Skin of body (tissue), 2 donors: Measurements from ENCODE around the gene NFE2. TPM values are rescaled to one million over a fixed set of nuclear protein-coding genes. Genes with fewer than 3 reads are reported as not detected.
"Not testable (repeated sequence)": the region's sequence is repeated elsewhere in the genome, so short reads cannot be mapped to it uniquely, and the experiment has no call there.

Source experiments
- DNase-seq: peaks from one replicate; lab custom pipeline; 2025; lab: John Stamatoyannopoulos, UW
- total RNA-seq: library from RNA; depleted of rRNA; stranded (reverse); fragments of >200 nt; gene quantifications from one replicate; pipeline ENCODE4 v1.2.3, GENCODE V29; 2014

The NFE2 gene
- total RNA-seq, result 5.7 TPM

DNA sequence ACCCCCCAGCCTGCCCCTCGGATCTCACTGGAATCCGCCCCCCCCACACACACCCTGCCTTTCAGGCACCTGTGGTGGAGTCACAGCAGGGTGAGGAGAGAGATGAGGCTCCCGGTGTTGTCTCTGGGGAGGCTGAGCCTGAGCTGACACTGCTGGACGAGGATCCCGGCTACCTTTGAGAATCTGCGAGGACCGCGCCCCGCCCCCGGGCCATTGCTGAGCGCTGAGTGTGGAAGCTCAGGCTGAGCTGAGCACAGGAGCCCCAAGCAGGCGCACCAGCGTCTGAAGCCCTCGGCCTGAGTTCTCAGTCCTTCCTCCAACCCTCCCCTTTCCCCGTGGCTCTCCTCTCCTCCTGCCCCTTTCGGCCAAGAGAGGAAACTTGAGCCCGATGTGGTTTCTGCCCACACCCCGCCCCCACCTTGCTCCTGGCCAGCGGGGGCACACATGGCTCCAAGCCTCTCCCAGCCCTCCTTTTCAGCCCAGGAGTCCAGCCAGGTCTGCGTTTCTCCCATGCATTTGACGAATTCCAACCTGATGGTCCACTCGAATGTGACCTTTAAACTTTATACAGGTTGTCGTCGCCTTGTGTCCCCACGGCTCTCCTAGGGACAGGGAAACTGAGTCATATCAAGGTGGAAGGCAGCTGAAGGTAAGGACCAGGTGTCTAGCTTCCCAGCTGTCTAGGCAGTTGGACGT, at the start of gene NFE2:
TSS of gene NFE2 (minus strand) at position 284 of the 696 bp plus-strand sequence. CDS start 5,767 bp downstream, outside the sequence.
- no peak for DNase-seq

DNA sequence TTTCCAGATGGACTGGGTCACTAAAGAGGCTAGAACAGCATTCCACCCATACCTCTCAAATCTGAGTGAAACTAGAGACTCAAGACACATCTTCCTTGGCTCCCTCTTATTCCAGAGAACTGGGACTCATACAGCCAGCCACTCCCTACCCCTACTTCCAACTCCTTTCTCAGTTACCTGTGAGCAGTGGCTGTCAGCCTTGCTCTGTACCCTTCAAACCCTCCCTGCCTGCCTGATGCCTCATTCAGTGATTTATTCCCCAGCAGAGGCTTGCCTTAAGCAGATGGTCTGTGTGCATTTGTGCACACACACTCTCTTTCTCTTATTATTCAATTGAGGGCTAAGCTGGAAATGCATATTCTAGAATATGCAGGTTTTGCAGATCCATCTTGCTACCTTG, 48.9 kb upstream of the NFE2 start:
- no peak for DNase-seq

DNA sequence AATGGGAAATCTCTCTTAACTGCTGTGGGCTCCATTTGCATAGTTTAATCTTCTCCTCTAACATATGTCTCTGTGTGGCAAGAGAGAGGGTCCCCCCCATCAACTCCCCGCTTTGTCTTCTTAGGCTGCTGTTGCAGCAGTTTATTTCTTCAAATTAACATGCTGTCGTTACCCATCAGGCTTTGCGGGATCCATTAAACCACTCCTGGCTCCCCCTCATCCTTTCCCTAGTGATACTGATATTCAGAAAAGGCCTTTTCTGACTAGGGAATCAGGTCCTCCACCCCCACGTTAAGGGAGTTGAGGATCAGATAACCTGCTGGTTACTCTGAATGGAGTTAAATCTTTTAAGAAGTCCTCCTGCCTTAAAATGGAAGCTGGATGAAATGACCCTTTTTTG, 48.2 kb upstream of the NFE2 start:
- no peak for DNase-seq

DNA sequence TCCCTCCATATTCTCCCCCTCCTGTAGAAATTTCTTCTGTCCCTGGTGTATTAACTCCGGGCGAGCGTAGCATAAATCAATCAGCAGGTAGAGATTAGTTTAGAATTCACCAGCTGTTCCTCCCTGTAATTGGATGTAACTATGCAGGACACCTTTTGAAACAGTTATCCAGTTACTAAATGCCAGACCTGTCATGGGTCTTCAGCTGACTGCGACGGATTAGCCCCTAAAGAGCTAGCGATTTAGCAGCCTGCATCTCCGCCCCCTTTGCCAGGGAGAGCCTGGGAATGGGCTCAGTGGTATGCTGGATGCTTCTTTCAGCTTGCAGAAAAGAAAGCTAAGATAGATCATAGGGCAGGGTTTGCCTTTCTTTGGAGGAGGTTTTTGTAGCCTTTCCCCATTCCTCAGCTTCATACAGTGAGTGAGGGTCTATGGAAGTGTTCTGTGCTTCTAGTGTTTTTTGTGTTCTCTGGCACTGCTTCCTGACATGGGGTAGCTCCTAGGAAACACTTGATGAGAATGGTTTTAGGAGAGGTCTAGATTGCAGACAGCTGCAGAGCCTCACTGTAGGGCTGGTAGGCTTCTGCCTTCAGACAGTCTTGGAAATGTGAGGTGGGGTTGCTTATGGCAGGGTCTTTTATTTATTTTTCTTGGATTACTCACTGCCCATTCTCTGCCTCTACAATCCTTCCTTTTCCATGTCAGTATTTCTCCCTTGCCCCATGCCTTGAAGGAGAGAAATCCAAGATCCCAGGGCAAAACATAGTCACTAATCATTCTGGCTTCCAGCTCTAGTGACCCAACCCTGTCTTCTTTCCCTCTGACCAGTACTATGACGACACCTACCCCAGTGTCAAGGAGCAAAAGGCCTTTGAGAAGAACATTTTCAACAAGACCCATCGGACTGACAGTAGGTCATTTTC, 40.8 kb upstream of the NFE2 start:
- no peak for DNase-seq

DNA sequence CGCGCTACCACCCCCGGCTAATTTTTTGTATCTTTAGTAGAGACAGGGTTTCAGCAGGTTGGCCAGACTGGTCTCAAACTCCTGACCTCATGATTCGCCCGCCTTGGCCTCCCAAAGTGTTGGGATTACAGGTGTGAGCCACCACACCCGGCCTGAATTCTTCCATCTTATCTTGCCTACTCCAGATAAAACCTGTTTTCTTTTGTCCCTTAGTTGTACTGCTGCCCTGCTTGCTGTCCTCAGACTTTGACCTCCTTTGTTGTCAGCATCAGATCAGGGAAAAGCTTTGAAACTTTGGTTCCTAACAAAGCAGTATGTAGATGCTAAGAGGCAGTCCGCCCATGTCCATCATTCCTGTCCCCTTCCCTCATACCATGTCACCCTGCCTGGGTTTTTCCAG, 40.0 kb upstream of the NFE2 start:
- DNase-seq, result no peak

DNA sequence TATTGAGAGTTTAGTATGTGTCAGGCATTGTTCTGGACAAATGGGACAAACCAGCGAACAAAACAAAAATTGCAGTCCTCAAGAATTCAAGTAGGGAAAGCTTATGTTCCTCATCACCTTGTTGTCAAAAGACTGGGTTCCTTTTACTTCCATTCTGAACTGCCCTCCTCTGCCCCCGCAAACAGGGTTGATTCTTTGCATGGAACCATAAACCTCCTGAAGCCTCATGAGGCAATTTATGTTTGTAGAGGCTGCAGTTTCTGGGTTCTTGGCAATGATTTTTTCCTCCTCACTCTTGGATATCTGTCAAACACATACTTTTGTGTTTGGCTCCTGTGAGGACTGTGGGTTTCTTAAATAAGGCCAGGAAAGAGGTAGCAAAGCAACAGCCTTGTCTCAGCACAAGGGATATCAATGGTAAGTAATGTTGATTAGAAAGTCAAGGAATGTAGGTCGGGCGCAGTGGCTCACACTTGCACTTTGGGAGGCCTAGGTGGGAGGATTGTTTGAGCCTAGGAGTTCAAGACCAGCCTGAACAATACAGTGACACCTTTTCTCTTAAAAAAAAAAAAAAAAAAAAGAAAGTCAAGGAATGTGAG, 38.0 kb upstream of the NFE2 start:
- no peak for DNase-seq

DNA sequence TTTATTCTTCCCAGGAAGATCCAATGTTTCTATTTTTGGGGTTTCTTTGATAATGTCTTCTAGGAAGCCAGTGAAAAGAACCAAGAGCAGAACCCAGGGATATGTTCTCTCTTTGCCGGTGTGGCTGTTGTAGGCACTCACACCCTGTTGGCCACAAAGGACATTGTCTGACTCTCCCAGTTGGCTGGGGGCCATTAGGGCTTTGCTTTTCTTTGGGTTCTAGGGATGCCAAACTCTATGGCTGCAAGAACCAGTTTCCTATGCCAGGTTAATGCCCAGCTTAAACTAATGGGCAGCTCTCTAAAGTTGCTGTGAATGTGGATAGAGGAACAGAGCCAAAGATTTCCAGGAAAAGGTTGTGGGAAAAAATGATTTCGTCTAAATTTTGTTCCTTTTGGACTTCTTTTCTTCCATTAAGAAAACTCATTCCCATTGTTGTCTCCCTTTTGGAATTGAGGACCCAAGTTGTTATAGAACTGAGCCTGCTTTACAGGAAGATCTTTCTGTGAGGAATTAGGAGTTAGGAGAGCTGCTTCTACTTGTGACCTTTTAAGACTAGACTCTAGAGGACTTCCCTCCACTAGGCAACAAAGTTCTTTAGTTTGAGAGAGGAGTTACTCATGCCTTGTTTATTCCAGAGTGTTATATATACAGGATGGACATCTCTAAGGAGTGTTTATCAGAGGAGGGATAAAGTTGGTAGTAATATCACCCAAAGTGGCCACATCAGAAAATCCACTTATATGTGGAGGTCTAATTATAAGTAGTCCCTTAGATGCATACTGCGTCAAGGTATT, 37.2 kb upstream of the NFE2 start:
- no peak for DNase-seq

DNA sequence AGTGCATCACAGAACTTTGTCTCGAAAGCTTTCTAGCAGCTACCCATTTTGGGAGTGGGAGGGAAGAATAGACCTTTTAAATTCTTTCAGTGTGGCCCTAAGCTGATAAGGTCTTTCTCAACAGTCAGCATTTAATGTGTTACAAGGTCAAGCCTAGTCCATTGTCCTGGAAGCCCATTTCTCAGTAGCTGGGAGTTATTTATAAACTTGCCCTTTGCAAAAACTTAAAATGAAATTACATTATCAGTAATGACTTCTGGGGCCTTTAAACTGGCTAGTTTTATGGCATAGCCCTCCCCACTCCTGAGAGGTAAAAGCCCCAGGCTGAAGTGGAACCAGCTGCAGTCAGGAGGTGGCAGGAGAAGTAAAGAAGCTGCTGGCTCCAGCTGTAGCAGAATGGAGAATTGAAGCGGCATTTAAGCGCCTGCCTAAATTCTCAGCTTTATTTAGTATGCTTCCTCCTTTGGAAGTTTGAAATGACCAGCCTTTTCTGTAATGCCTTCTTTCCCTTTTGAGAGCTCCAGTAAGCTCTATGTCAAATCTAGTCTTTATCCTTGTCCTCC, 36.5 kb upstream of the NFE2 start:
- no peak for DNase-seq

DNA sequence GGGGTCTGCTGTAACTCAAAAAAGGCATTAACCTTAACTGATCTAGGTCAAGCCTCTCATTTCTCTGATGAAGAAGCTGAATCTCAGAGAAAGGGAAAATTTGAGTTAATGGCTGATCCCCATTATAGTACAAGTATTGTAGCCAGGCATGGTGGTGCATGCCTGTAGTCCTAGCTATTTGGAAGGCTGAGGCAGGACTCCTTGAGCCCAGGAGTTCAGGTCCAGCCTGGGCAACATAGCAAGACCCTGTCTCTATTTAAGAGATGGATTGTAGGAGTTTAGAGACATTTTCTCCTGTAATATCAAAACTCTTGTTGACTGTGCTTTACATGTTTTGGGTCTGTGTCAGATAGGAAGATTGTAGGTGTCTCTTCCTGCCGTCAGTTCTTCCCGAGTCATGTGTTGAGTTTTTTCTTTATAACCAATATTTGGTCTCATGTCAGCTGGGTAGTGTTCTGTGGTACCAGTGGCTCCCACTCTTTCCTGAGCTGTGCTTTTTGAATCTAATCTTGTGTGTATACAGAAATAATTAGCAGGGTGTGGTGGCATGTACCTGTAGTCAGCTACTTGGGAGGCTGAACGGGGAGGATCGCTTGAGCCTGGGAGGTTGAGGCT, 32.7 kb upstream of the NFE2 start:
- DNase-seq, result no peak

DNA sequence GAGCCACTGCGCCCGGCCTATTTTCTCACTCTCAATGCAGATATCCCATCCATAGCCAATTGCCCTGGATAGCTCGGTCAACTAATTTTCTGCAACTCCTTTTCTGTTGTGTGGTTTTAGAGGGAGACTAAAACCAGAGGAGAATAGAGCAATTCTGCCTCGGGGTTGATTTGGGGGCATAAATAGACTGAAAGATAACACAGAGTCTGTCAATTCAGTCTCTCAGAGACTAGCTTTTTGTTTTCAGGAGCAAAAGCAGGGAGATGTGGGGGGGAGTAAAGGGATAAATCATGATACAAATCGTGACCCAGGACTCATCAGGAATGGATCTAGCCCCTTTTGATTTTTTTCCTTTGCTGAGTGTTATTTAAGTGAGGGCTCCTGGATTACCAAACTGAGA, 30.6 kb upstream of the NFE2 start:
- no peak for DNase-seq

DNA sequence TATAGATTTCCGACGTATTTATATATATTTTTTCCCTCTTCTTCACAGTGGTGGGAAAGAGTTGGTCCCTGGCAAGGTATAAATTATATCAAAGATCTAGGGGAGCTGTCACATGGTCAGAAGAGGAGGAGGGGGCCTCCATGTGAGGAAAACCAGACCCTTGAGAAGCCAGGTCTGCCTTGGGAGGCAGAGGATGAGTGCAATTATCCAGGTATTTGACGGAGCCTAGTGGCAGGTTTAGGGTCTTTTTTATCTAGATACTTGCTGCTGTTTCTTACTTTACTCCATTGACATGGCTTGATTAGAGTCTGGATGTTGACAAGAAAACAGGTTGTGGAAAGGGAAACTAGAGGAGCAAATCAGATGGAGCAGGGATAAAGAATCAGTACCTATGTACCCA, 29.6 kb upstream of the NFE2 start:
- no peak for DNase-seq

DNA sequence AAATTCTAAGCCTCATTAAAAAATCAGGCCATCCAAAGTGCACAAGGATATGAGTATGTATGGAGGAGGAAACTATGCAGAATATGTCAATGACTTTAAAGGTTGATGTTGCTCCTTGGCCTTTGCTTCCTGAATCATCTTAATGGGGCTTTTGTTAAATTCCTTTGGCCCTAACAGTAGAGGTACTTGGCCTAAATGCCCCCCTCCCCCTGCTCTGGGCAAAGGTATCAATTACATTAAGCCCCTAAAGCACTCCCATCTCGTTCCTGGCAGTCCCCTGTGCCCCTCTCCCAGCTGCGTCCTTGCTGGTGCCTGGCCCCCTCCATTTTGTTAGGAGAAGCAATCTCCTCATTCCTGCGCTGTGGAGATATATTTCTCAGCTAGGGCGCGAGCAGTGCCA, 28.9 kb upstream of the NFE2 start:
- no peak for DNase-seq

DNA sequence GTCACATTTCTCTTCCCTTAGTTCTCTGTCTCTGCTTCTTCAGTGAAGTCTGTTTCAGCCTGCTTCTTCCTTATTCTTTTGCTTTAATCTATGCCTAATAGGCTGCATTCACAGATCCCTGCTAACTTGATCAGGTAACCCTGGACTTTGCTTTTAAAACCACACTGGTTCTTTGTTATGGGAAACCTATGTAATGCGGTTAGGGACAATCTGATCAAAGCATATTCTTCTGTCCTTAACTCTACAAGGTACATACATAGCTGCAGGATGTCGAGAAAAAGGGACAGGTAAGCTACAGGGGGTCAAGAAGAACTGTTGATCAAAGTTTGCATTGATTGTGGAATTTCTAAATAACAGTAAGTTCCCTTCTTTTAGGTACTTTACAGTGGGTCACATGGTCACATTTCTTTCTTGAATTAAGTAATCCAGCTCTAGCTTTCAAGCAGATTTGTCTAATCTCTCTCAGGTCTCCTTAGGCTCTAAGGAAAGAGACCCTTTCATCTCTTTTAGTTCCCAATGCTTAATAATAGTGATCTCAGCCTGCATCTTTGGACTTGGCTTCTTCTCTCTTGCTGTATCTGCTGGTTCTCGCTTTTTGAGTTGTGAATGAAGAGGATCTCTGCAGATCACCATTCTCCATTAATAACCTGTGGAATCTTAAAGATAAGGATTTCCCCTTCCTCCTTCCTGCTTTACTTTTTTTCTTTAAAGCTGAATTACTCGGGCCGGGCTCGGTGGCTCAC, 28.0 kb upstream of the NFE2 start:
- DNase-seq, result no peak

DNA sequence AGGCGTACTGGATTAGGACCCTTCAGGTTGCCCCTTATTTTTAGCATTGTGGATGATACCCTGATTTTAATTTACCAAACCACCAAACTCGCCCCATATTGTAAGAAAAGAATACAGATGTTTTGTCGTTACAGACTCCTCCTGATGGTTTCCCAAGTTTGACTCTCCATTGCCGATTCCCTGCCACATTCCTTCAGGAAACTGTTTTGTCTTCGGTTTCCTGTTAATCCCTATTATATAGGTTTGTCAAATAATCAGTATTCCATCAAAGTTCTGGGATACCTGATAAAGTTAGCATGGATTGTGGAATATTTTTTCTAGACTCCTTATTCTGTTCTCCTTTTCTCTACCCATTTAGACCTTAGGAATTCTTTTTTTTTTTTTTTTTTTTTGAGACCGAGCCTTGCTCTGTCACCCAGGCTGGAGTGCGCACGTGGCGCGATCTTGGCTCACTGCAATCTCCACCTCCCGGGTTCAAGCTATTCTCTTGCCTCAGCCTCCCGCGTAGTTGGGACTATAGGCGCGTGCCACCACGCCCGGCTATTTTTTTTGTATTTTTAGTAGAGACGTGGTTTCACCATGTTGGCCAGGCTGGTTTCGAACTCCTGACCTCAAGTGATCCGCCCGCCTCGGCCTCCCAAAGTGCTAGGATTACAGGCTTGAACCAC, 24.8 kb upstream of the NFE2 start:
- not testable (repeated sequence) for DNase-seq

DNA sequence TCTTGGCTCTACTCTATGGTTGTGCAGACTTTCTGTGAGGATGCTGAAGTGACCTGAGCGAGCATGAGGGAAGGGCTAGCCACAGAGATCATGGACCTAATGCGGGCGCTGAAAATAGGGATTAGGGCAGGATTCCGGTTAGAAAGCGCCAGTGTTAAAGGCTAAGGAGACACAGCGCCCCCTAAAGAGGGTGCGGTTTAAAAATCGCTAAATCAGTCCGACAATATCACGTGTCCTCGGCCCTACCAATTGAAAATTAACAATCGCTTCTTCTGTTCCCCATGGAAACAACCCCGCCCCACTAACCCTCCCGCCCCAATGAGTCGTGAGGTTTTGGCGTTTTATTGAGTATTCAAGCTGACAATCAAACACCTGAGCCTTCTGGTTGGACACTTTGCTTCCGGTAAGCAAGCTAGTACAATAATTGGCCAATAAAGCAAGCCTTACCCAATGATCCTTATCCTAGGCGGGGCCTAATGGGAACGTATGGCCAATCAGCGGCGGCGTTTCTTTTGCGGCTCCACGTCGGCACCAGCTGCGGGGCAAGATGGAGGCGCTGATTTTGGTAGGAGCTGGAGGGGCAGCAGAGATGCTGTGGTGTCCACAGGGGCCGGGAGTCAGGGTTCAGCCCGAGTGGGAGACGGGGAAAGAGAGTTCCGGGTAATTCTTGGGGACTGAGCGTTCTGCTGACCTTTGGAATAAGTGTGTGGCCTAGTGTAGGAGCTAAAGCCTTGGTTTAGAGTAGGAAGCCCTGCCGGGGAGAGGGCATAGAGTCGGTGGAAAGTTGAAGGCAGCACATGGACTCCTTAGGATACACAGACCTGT, 24.0 kb upstream of the NFE2 start, which contains the start of gene COPZ1:
TSS of gene COPZ1 (plus strand) at position 515 of the 825 bp plus-strand sequence. CDS start at position 548, 33 bp downstream.
- peak; percentile 100 for DNase-seq

DNA sequence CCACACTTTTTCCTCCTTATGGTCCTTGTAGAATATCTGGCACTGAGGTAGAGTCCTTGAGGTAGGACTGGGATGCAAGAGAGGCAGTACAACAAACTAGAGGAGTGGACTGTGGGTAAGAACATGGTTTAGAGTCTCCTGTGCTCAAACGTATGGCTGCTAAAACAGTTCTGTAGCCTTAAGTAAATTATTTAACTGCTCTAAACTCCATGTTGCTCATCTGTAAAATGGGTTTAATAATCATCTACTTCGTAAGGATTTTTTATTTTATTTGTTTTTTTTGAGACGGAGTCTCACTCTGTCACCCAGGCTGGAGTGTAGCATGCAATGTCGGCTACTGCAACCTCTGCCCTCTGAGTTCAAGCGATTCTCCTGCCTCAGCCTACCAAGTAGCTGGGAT, 20.5 kb upstream of the NFE2 start:
- no peak for DNase-seq

DNA sequence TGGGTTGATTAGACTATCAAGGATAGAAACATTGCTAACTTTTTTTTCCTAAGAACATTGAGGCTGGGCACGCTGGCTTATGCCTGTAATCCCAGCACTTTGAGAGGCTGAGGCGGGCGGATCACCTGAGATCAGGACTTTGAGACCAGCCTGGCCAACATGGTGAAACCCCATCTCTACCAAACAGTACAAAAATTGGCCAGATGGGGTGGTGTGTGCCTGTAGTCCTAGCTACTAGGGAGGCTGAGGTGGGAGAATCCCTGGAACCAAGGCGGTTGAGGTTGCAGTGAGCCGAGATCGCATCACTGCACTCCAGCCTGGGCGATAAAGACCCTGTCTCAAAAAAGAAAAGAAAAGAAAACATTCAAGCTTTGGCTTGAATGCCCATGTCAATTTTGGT, 11.5 kb upstream of the NFE2 start:
- not testable (repeated sequence) for DNase-seq

DNA sequence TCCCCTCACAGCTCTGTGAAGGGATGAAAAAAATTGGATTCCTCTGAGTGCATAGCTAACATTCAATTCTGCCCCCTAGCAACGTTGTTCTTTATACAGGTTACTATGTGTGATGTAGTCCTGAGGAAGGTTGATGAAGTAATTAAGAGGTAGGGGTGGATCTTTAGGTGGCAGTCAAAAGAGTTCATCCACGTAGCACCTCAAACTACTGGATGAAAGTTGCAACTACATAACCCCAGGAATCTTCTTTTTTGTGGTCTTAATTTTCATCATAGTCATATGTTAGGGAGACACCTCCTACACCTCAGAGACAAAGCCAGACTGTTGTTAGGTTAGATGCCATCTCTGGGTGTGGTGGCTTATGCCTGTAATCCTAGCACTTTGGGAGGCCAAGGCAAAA, 10.2 kb upstream of the NFE2 start:
- no peak for DNase-seq
